IMR-90 (cell line): Measurements from ENCODE around the gene ARMH3.

Experiments
- MAZ ChIP-seq: IDR thresholded peaks from 2 replicates; pipeline ENCODE4 v1.6.1; 2012; ENCODE audit warnings: low read depth, mild to moderate bottlenecking, low read length, improper control_type of control experiment, moderate library complexity, borderline replicate concordance
- MXI1 ChIP-seq: IDR thresholded peaks from 2 replicates; pipeline ENCODE4 v1.6.1; 2012; ENCODE audit warnings: low read depth, mild to moderate bottlenecking, low read length, moderate library complexity, borderline replicate concordance
- TF ChIP-seq, protein P1 (sequence below): conservative IDR thresholded peaks from 2 replicates; pipeline ENCODE4 v1.5.1; 2012; ENCODE audit warnings: mild to moderate bottlenecking, low read depth, low read length, improper control_type of control experiment

DNA sequence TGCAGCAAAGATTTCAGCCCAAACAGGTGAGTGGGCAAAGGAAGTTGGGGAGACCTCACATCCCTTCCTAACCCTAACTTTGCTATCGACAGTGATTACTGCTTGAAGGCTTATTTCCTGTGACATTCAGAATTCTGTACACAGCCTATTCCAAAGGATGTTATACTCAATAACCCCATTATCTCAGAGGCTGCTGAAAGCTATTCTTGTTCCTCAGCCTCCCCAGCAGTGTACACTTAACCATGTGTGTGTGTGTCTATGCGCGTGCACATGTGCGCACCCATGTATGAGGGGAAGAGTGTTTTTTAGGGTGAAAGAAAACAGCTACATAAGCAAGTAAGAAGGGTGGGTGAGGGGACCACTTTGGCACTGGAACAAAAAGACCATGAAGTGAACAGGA lies 122.0 kb downstream of the ARMH3 start:
- TF ChIP-seq, protein P1, sequence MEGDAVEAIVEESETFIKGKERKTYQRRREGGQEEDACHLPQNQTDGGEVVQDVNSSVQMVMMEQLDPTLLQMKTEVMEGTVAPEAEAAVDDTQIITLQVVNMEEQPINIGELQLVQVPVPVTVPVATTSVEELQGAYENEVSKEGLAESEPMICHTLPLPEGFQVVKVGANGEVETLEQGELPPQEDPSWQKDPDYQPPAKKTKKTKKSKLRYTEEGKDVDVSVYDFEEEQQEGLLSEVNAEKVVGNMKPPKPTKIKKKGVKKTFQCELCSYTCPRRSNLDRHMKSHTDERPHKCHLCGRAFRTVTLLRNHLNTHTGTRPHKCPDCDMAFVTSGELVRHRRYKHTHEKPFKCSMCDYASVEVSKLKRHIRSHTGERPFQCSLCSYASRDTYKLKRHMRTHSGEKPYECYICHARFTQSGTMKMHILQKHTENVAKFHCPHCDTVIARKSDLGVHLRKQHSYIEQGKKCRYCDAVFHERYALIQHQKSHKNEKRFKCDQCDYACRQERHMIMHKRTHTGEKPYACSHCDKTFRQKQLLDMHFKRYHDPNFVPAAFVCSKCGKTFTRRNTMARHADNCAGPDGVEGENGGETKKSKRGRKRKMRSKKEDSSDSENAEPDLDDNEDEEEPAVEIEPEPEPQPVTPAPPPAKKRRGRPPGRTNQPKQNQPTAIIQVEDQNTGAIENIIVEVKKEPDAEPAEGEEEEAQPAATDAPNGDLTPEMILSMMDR, result no peak
- TF ChIP-seq MXI1, result no peak
- TF ChIP-seq MAZ, result no peak
